DMS 273 (cell line): ENCODE results near the gene CD248.
"Not testable (repeated sequence)": the region's sequence is repeated elsewhere in the genome, so short reads cannot be mapped to it uniquely, and the experiment has no call there.

Source experiments
- DNase-seq: peaks from one replicate; lab custom pipeline; 2025; ENCODE audit not compliant: unreplicated experiment; lab: John Stamatoyannopoulos, UW

Gene CD248

GRCh38 chr11:66277064-66277463 is 39.8 kb downstream of the CD248 start:
- DNase-seq, result not testable (repeated sequence)

- DNase-seq, result not testable (repeated sequence)
These were observed 40.2 kb downstream of the CD248 start for GRCh38 chr11:66276619-66277018.

GRCh38 chr11:66275984-66276612 is 40.7 kb downstream of the CD248 start:
- no peak for DNase-seq

GRCh38 chr11:66275396-66275795 is 41.4 kb downstream of the CD248 start:
- DNase-seq, result peak; percentile 73

- no peak for DNase-seq
These were observed 42.6 kb downstream of the CD248 start for GRCh38 chr11:66274219-66274618.

- no peak for DNase-seq
These were observed 44.2 kb downstream of the CD248 start for GRCh38 chr11:66272596-66272995.

GRCh38 chr11:66271816-66272215 is 45.0 kb downstream of the CD248 start:
- no peak for DNase-seq

GRCh38 chr11:66268952-66269905 is 47.6 kb downstream of the CD248 start:
- peak; percentile 46 for DNase-seq

- peak; percentile 99 for DNase-seq
These were observed 48.4 kb downstream of the CD248 start, which contains the start of gene RAB1B for GRCh38 chr11:66268244-66268951. TSS of gene RAB1B (plus strand) at chr11:66268639. CDS start at chr11:66268680, 41 bp downstream.

- peak; percentile 86 for DNase-seq
These were observed 49.2 kb downstream of the CD248 start for GRCh38 chr11:66267379-66268243.

- DNase-seq, result no peak
These were observed 49.8 kb downstream of the CD248 start for GRCh38 chr11:66267039-66267378.

GRCh38 chr11:66266378-66267038 is 50.3 kb downstream of the CD248 start:
- DNase-seq, result no peak

GRCh38 chr11:66265531-66266377 is 51.1 kb downstream of the CD248 start:
- DNase-seq, result no peak

GRCh38 chr11:66264914-66265313 is 51.9 kb downstream of the CD248 start:
- DNase-seq, result peak; percentile 35
